ENCODE data around the gene GMPR.
"Not testable (repeated sequence)": the region's sequence is repeated elsewhere in the genome, so short reads cannot be mapped to it uniquely, and the experiment has no call there.

DNA sequence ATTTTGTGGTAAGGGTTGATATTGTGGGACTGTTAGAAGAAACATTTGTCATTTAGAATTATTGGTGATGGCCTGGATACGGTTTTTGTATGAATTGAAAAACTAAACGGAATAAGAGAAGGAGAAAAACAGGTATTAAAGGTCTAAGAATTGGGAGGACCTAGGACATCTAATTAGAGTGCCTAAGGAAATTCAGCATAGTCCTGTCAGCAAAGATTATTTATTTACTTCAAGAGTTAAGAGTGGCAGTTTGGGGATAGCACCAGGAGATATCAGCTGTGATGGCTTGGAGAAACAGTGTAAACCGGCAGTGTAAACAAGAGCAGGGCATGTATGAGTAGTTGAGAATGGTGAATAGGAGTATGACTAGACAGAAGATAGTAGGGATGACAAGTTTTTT lies 21.2 kb downstream of the GMPR start:
- TF ChIP-seq, protein P1, sequence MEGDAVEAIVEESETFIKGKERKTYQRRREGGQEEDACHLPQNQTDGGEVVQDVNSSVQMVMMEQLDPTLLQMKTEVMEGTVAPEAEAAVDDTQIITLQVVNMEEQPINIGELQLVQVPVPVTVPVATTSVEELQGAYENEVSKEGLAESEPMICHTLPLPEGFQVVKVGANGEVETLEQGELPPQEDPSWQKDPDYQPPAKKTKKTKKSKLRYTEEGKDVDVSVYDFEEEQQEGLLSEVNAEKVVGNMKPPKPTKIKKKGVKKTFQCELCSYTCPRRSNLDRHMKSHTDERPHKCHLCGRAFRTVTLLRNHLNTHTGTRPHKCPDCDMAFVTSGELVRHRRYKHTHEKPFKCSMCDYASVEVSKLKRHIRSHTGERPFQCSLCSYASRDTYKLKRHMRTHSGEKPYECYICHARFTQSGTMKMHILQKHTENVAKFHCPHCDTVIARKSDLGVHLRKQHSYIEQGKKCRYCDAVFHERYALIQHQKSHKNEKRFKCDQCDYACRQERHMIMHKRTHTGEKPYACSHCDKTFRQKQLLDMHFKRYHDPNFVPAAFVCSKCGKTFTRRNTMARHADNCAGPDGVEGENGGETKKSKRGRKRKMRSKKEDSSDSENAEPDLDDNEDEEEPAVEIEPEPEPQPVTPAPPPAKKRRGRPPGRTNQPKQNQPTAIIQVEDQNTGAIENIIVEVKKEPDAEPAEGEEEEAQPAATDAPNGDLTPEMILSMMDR (IDR thresholded peaks at IDR 0.05 in 2 of 3, conservative IDR thresholded peaks at IDR 0.05 in 1 of 3; ENCODE audit: control insufficient read depth in 2 of 3, extremely low read depth in 1 of 3, insufficient read depth in 1 of 3, low read depth in 3 of 3, low read length in 3 of 3): not testable (repeated sequence)
- TF ChIP-seq ZNF274 (IDR thresholded peaks at IDR 0.05; ENCODE audit: insufficient read depth, insufficient read length); SIN3A (IDR thresholded peaks at IDR 0.05; ENCODE audit: low read depth, low read length); ZBTB11 (CRISPR knock-in tag; IDR thresholded peaks at IDR 0.05): not testable (repeated sequence)
- TF ChIP-seq, protein P2, sequence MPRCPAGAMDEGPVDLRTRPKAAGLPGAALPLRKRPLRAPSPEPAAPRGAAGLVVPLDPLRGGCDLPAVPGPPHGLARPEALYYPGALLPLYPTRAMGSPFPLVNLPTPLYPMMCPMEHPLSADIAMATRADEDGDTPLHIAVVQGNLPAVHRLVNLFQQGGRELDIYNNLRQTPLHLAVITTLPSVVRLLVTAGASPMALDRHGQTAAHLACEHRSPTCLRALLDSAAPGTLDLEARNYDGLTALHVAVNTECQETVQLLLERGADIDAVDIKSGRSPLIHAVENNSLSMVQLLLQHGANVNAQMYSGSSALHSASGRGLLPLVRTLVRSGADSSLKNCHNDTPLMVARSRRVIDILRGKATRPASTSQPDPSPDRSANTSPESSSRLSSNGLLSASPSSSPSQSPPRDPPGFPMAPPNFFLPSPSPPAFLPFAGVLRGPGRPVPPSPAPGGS (IDR thresholded peaks at IDR 0.05; ENCODE audit: borderline replicate concordance, insufficient read depth, low read depth, low read length, poor library complexity, severe bottlenecking): not testable (repeated sequence)
